Rectal smooth muscle tissue (tissue), 1 donor: ENCODE measurements around the gene GRIK2.

Source experiments
- H3K27ac ChIP-seq: one replicate; pipeline ENCODE4 v1.7.0; 2013; ENCODE audit warnings: low read depth, low read length, inconsistent platforms
- H3K27me3 ChIP-seq: one replicate; pipeline ENCODE4 v1.7.0; 2013; ENCODE audit warnings: low read length; ENCODE audit not compliant: control insufficient read depth, insufficient read depth
- H3K36me3 ChIP-seq: one replicate; pipeline ENCODE4 v1.7.0; 2013; ENCODE audit warnings: low read length; ENCODE audit not compliant: control insufficient read depth, insufficient read depth
- H3K4me1 ChIP-seq: one replicate; pipeline ENCODE4 v1.7.0; 2013; ENCODE audit warnings: low read length; ENCODE audit not compliant: control insufficient read depth, insufficient read depth
- H3K4me3 ChIP-seq: one replicate; pipeline ENCODE4 v1.7.0; 2013; ENCODE audit warnings: low read length
- H3K9ac ChIP-seq: one replicate; pipeline ENCODE4 v1.7.0; 2013; ENCODE audit warnings: low read length

GRIK2 gene

DNA sequence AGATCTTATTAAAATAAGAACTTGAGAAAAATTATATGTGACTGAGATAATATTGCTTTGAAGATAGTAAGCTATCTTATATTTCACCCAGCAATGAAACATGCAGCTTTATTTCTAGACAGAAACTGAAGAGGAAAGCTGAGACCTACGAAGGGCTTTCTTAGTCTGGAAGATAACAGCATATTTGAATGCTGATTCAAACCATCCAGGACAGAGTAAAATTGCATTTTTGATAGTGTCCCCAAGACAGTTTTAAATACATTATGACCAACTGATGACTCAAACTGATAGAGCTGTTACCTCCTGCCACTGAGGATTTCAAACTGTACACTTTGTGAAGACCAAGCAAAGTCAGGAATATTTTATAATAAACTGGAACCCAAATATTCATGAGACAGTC is 409.6 kb downstream of the GRIK2 start:
- Histone ChIP-seq H3K36me3 (no peaks in the 10 kb centered on the region), H3K4me3 (no peak overlapping the region), H3K4me1 (no peaks in the 10 kb centered on the region)

DNA sequence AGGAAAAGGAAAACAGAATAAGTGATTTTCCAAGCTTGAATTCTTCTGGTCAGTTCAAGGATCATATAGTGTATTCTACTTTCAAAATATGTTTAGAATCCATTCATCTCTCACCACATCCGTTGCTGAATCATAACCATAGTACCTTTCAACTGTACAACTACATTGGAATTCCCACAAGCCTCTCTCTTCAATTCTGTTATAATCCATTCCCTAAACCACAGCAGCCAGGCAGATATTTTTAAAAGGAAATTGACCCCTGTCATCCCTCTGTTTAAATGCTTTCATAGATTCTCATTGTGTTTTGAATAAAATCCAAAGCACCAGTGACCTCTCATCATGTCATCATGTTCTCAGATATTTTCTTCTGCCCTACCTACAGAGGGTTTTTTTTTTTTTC is 412.7 kb downstream of the GRIK2 start:
- Histone ChIP-seq H3K9ac (no peak overlapping the region), H3K4me3 (no peak overlapping the region), H3K27me3 (no peaks in the 10 kb centered on the region), H3K27ac (no peak overlapping the region), H3K4me1 (no peaks in the 10 kb centered on the region), H3K36me3 (no peaks in the 10 kb centered on the region)

More for the DNA sequence above, 409.6 kb downstream of the GRIK2 start:
- Histone ChIP-seq H3K9ac (no peak overlapping the region), H3K27ac (no peak overlapping the region), H3K27me3 (no peaks in the 10 kb centered on the region)

DNA sequence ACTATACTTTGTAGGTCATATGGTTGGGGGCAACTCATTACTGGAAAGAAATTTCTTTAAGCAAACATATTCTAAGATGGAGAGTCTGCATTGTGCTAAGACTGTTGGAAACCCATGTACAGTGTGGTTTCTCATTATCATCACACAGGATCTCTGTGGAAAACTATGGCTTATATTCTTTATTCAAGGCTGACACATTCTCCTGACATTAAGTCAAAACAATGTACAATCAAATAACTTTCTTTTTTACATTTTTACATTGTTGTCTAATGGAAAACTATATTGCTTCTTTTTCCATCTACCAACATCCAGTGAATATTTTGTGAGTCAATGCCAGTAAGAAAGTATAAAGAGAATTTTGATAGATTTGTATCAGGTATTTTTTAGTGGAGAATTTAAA is 417.6 kb downstream of the GRIK2 start:
- Histone ChIP-seq H3K4me1 (no peaks in the 10 kb centered on the region), H3K27ac (no peak overlapping the region), H3K27me3 (no peaks in the 10 kb centered on the region), H3K9ac (no peak overlapping the region), H3K4me3 (no peak overlapping the region), H3K36me3 (no peaks in the 10 kb centered on the region)

DNA sequence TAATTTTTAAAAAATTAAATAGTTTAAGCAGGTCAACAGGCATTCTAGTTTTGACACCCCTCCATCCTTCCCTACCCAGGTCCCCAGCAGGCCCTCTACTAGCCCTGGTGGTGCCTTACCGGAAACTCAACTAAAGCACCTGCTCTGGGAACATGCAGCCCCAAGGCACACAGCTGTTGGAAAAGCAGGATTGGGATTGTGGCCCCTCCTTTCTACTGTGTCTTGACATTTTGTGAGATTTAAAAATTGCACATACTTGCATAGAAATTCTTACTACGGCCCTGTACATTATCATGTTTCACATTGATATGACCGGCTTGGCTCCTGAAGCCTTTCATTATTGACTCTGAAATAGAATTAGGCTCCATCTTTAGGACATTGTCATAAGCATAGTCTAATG is 423.2 kb downstream of the GRIK2 start:
- Histone ChIP-seq H3K4me1 (no peaks in the 10 kb centered on the region), H3K36me3 (no peaks in the 10 kb centered on the region), H3K27me3 (no peaks in the 10 kb centered on the region), H3K27ac (no peak overlapping the region), H3K4me3 (no peak overlapping the region), H3K9ac (no peak overlapping the region)

DNA sequence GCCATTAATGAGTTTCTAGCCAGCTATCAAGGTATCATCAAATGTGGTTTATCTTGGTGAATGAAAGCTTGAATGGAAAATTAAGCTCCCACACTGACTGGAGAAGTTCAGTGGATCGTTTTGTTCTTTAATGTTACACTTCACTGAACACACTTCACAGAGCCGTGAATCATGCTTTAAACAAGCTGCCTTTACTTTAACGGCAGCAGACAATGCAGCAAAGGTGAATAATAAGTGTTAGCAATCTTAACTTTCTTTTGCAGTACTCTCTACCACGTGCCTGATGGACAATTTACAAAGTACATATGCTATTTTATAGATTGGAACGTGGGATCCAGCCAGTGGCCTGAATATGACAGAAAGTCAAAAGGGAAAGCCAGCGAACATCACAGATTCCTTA is 424.5 kb downstream of the GRIK2 start:
- H3K36me3 ChIP-seq: no peaks in the 10 kb centered on the region
- H3K4me1 ChIP-seq: no peaks in the 10 kb centered on the region
- H3K27me3 ChIP-seq: no peaks in the 10 kb centered on the region
- H3K4me3 ChIP-seq: no peak overlapping the region
- no peak overlapping the region for H3K9ac ChIP-seq
- no peak overlapping the region for H3K27ac ChIP-seq

DNA sequence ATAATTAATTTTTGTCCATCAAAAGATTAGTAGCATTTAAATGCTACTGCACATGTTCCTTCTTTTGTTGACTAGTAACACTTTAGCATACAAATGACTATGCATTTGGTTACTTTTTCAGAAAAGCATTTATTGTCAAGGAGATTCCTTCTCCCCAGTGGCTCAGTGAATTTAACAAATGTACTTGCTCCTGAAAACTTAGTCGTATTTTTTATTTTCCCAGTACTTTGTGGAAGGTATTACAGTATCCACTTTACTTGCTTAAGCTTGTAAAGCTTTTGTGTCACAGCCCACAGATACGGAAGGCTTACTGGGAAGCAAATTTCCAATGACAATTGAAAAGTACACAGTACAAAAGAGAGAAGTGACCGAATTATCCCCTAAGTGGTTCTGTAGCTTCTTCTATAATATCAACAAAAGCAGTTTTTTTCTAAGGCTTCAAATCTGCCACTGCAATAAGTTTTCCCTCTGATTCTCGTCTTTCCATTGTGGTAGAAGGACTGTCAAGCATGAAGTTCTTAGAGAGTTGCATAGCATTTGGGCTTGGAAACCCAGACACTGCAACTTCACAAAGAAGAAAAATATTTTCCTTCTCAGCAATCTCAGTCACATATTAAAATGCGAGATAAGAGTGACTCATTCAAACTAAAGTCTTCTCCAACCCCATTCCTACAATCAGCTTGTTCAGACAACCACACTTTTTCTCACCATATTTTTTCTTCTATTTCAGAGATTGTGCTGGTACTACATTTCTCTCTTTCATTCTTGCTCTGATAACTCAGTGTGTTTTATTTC is 431.2 kb downstream of the GRIK2 start:
- Histone ChIP-seq H3K36me3 (no peaks in the 10 kb centered on the region), H3K27me3 (no peaks in the 10 kb centered on the region), H3K4me1 (no peaks in the 10 kb centered on the region), H3K9ac (no peak overlapping the region), H3K4me3 (no peak overlapping the region), H3K27ac (no peak overlapping the region)

DNA sequence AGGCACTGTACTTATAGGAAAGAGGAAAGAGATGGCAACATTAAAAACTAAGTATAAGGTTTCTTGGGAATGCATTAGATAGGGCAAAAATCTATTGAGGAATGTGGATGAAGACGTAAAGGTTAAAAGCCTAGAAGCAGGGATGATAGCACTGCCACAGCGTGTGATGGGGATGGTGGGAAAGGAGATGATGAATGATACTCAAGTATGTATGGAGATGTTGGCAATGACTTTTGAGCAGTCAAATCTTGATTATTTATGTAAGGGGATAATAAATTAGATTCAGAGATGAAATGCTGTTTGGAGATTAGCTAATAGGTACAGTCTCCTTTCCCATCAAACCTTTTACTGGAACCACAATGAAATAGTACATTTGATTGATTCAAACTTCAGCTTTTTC is 432.8 kb downstream of the GRIK2 start:
- H3K4me1 ChIP-seq: no peaks in the 10 kb centered on the region
- H3K27me3 ChIP-seq: no peaks in the 10 kb centered on the region
- H3K4me3 ChIP-seq: no peak overlapping the region
- no peaks in the 10 kb centered on the region for H3K36me3 ChIP-seq
- no peak overlapping the region for H3K9ac ChIP-seq
- H3K27ac ChIP-seq: no peak overlapping the region

DNA sequence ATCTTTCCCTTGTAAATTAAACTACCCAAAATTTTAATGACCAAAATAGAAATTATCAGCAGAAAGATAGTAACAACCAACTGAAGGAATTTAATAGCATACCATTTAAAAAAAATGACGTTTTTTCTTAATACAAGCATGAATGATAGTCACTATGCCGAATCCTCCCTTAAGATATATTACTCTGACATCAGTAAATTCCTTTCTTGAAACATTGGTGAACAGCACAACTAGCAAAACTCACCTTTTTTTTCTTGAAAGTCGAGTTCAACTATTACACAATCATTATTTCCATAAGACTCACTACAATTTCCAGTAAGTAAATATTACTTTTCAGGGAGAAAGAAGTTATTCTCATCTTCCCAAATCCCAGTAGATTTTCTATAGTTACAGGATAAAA is 433.2 kb downstream of the GRIK2 start:
- no peaks in the 10 kb centered on the region for H3K4me1 ChIP-seq
- H3K9ac ChIP-seq: no peak overlapping the region
- no peaks in the 10 kb centered on the region for H3K36me3 ChIP-seq
- H3K4me3 ChIP-seq: no peak overlapping the region
- H3K27ac ChIP-seq: no peak overlapping the region
- no peaks in the 10 kb centered on the region for H3K27me3 ChIP-seq

DNA sequence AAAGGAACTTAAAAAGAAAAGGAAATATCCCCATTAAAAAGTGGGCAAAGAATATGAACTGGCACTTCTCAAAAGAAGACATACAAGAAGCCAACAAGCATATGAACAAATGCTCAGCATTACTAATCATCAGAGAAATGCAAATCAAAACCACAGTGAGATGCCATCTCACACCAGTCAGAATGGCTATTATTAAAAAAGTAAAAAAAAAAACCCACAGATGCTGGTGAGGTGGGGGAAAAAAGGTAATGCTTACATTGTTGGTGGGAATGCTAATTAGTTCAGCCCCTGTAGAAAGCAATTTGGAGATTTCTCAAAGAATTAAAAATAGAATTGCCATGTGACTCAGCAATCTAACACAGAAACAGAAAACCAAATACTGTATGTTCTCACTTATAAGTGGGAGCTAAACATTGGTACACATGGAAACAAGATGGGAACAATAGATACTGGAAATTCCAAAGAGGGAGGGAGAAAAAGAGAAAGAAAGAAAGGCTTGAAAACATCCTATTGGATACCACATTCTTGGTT is 437.1 kb downstream of the GRIK2 start:
- Histone ChIP-seq H3K4me1 (no peaks in the 10 kb centered on the region), H3K27me3 (no peaks in the 10 kb centered on the region), H3K27ac (no peak overlapping the region), H3K9ac (no peak overlapping the region), H3K36me3 (no peaks in the 10 kb centered on the region), H3K4me3 (no peak overlapping the region)

DNA sequence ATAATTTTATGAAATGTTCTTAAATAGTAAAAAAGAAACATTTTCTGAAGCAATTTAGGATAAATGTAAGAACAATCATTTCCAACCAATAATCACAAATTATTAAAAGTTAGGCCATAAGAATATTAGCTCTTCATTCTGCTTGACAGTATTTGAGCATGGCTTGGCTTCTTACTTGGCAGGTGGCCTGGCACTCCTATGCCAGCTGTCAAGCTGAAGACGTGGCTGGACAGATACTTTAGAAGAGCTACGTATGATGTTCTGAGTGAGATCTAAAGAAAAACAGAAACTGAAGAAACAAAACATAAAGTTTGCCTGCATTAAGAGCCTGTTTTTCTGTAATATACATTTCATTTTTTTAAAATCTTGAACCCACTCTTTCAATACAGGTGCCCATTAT is 438.9 kb downstream of the GRIK2 start:
- Histone ChIP-seq H3K27ac (no peak overlapping the region), H3K36me3 (no peaks in the 10 kb centered on the region), H3K4me3 (no peak overlapping the region), H3K4me1 (no peaks in the 10 kb centered on the region), H3K27me3 (no peaks in the 10 kb centered on the region), H3K9ac (no peak overlapping the region)

DNA sequence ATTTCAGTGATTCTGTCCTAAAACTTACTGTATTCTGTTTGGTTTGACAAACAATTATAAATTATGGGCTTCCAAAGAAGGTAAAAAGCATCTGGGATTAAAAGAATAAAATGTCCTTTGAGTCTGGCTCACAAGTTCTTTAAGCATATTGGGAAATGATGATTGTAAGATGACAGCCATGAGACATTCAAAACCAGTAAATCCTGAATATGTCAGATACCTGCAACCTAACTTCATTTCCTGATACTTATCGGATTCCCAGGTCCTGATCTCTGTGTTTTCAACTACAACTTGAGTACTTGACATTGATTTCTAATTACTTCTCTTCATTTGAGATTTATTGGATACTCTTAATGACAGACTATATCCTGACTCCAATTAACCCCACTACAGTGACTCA is 446.6 kb downstream of the GRIK2 start:
- H3K4me3 ChIP-seq: no peak overlapping the region
- no peaks in the 10 kb centered on the region for H3K36me3 ChIP-seq
- no peaks in the 10 kb centered on the region for H3K27me3 ChIP-seq
- no peak overlapping the region for H3K27ac ChIP-seq
- no peak overlapping the region for H3K9ac ChIP-seq
- no peaks in the 10 kb centered on the region for H3K4me1 ChIP-seq

DNA sequence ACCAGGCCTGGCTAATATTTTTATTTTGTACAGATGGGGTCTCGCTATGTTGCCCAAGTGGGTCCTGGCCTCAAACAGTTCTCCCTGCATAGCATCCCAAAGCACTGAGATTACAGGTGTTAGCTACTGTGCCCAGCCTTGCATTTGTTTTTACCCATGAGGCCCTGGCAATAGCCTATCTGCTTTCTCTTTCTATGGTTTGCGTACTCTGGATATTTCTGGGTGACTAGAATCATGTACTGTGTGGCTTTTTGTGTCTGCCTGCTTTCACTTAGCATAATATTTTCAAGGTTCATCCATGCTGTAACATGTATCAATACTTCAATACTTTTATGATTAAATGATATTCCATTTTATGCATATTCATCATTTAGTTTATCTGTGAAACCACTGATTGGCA is 451.7 kb downstream of the GRIK2 start:
- Histone ChIP-seq H3K27ac (no peak overlapping the region), H3K36me3 (no peaks in the 10 kb centered on the region)

DNA sequence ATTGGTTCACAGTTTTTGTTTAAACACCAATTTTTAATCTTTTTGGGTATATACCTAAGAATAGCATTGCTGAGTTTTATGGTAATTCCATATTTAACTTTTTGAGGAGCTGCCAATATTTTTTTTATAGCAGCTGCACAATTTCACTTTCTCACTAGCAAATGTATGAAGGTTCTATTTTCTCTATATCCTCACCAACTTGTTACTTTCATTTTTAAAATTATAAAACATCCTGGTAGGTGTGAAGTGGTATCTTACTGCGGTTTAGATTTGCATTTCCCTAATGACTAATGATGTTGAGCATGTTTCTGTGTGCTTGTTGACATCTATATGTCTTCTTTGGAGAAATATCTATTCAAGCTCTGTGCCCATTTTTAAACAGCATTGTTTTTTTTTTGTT is 452.1 kb downstream of the GRIK2 start:
- Histone ChIP-seq H3K36me3 (no peaks in the 10 kb centered on the region), H3K4me1 (no peaks in the 10 kb centered on the region), H3K4me3 (no peak overlapping the region), H3K27me3 (no peaks in the 10 kb centered on the region), H3K27ac (no peak overlapping the region), H3K9ac (no peak overlapping the region)

More for the DNA sequence above, 451.7 kb downstream of the GRIK2 start:
- Histone ChIP-seq H3K27me3 (no peaks in the 10 kb centered on the region), H3K4me3 (no peak overlapping the region), H3K9ac (no peak overlapping the region), H3K4me1 (no peaks in the 10 kb centered on the region)
